Bronchial epithelial cell (primary cell): Measurements from ENCODE around the gene SLC16A10. TPM values are rescaled to one million over a fixed set of nuclear protein-coding genes. Genes with fewer than 3 reads are reported as not detected.

Source experiments
- DNase-seq: peaks from one replicate; pipeline ENCODE4 v3.0.0-alpha.2; 2010; ENCODE audit warnings: low read depth
- FAIRE-seq: peaks from 2 replicates; lab custom pipeline; 2011; peaks lifted over from hg19 to GRCh38; lab: Jason Lieb, UNC
- H3K27me3 ChIP-seq: 2 replicates; pipeline ENCODE4 v1.5.1; 2011; ENCODE audit warnings: low read length; ENCODE audit not compliant: control insufficient read depth, insufficient read depth
- H3K36me3 ChIP-seq: 2 replicates; pipeline ENCODE4 v1.5.1; 2011; ENCODE audit warnings: low read length; ENCODE audit not compliant: control insufficient read depth, insufficient read depth
- H3K4me3 ChIP-seq: 2 replicates; pipeline ENCODE4 v1.5.1; 2011; ENCODE audit warnings: mild to moderate bottlenecking, low read depth, low read length, control low read depth
- total RNA-seq: library from RNA; depleted of rRNA; stranded (reverse); fragments of >200 nt; gene quantifications from 2 replicates; pipeline ENCODE4 v1.2.1, GENCODE V29; 2014
- TF ChIP-seq, protein P1 (sequence below): IDR thresholded peaks from 2 replicates; pipeline ENCODE4 v1.5.1; 2011; ENCODE audit warnings: mild to moderate bottlenecking, moderate library complexity, low read length, control low read depth, inconsistent platforms; ENCODE audit not compliant: insufficient read depth, severe bottlenecking

Gene SLC16A10
- total RNA-seq, 1 donor from 2014 or later, result 0.26 TPM

- TF ChIP-seq, protein P1, sequence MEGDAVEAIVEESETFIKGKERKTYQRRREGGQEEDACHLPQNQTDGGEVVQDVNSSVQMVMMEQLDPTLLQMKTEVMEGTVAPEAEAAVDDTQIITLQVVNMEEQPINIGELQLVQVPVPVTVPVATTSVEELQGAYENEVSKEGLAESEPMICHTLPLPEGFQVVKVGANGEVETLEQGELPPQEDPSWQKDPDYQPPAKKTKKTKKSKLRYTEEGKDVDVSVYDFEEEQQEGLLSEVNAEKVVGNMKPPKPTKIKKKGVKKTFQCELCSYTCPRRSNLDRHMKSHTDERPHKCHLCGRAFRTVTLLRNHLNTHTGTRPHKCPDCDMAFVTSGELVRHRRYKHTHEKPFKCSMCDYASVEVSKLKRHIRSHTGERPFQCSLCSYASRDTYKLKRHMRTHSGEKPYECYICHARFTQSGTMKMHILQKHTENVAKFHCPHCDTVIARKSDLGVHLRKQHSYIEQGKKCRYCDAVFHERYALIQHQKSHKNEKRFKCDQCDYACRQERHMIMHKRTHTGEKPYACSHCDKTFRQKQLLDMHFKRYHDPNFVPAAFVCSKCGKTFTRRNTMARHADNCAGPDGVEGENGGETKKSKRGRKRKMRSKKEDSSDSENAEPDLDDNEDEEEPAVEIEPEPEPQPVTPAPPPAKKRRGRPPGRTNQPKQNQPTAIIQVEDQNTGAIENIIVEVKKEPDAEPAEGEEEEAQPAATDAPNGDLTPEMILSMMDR, result no peak
- Histone ChIP-seq H3K36me3 (no peaks in the 10 kb centered on the region), H3K4me3 (no peak overlapping the region), H3K27me3 (no peaks in the 10 kb centered on the region)
- peak; percentile 39 for DNase-seq
- no peak for FAIRE-seq
Observed at GRCh38 chr6:111207141-111207858, 120.0 kb downstream of the SLC16A10 start.

DNA sequence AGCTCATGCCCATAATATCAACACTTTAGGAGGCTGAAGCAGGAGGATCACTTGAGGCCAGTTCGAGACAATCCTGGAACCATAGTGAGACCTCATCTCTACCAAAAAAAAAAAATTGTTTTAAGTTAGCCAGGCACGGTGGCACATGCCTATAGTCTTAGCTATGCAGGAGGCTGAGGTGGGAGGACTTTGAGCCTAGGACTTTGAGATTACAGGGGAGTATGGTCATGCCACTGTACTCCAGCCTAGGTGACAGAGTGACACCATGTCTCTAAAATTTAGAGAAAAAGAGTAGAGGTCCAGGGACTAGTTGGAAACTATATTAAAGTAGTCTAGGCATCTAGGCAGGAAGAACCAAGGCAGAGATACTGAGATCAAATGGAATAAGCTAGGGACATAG lies 121.6 kb downstream of the SLC16A10 start:
- Histone ChIP-seq H3K4me3 (no peak overlapping the region), H3K36me3 (no peaks in the 10 kb centered on the region), H3K27me3 (no peaks in the 10 kb centered on the region)
- no peak for DNase-seq
- no peak for FAIRE-seq
- TF ChIP-seq, protein P1, result no peak

GRCh38 chr6:111210194-111210728 lies 123.0 kb downstream of the SLC16A10 start:
- TF ChIP-seq, protein P1, result peak; percentile 59
- no peaks in the 10 kb centered on the region for H3K27me3 ChIP-seq
- DNase-seq (peak; percentile 67), FAIRE-seq (peak; percentile 36)
- no peaks in the 10 kb centered on the region for H3K36me3 ChIP-seq
- no peak overlapping the region for H3K4me3 ChIP-seq

- TF ChIP-seq, protein P1, result no peak
- DNase-seq (no peak), FAIRE-seq (no peak)
- Histone ChIP-seq H3K36me3 (no peaks in the 10 kb centered on the region), H3K4me3 (no peak overlapping the region), H3K27me3 (no peaks in the 10 kb centered on the region)
Observed at GRCh38 chr6:111211411-111212030, 124.2 kb downstream of the SLC16A10 start.

GRCh38 chr6:111212625-111213024 lies 125.3 kb downstream of the SLC16A10 start:
- no peaks in the 10 kb centered on the region for H3K36me3 ChIP-seq
- no peak overlapping the region for H3K4me3 ChIP-seq
- TF ChIP-seq, protein P1, result no peak
- no peak for DNase-seq
- no peak for FAIRE-seq
- no peaks in the 10 kb centered on the region for H3K27me3 ChIP-seq
